GM19463 (cell line): Measurements from ENCODE around the gene IL37.
A peak's percentile ranks its signal among the peaks of the same experiment; 100 is the strongest.

Source experiments
- ATAC-seq: cut with Tn5 transposase; IDR thresholded peaks from one replicate; pipeline ENCODE4 v1.9.1; 2021; ENCODE audit warnings: mild to moderate bottlenecking, moderate library complexity; ENCODE audit not compliant: unreplicated experiment

IL37 gene, protein sequence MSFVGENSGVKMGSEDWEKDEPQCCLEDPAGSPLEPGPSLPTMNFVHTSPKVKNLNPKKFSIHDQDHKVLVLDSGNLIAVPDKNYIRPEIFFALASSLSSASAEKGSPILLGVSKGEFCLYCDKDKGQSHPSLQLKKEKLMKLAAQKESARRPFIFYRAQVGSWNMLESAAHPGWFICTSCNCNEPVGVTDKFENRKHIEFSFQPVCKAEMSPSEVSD

DNA sequence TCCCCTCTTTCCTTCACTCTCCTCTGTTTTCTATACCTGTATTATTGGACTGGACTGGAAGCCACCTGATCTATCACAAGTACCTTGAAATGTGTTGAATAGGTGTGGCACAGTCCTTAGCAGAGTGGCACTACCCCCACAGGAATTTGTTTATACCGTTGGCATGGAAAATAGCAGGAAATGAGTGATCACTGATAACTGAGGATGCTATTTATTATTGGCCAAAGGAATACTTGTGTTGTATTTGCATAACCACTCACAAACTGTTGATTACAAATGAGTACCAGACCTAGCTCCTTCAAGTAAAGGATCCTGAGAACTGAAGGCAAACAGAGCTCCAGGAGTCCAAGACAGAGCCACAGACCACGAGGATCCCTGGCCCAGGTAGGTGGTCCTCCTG, at the start of gene IL37:
Gene IL37 (plus strand): TSS at position 301 of the 400 bp plus-strand sequence. CDS start 1,848 bp downstream, outside the sequence.
- ATAC-seq, result no peak

DNA sequence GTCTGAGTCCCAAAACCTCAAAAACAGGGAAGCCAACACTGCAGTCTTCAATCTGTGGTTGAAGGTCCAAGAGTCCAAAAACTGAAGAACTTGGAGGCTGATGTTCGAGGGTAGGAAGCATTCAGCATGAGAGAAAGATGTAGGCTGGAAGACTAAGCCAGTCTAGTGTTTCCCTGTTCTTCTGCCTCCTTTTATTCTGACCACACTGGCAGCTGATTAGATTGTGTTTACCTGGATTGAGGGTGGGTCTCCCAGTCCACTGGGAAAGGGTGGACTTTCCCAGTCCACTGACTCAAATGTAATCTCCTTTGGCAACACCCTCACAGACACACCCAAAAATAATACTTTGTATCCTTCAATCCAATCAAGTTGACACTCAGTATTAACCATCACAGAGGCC, 46.9 kb upstream of the IL37 start:
- ATAC-seq, result no peak

GRCh38 chr2:112866128-112866835, 44.7 kb upstream of the IL37 start:
- ATAC-seq, result no peak

DNA sequence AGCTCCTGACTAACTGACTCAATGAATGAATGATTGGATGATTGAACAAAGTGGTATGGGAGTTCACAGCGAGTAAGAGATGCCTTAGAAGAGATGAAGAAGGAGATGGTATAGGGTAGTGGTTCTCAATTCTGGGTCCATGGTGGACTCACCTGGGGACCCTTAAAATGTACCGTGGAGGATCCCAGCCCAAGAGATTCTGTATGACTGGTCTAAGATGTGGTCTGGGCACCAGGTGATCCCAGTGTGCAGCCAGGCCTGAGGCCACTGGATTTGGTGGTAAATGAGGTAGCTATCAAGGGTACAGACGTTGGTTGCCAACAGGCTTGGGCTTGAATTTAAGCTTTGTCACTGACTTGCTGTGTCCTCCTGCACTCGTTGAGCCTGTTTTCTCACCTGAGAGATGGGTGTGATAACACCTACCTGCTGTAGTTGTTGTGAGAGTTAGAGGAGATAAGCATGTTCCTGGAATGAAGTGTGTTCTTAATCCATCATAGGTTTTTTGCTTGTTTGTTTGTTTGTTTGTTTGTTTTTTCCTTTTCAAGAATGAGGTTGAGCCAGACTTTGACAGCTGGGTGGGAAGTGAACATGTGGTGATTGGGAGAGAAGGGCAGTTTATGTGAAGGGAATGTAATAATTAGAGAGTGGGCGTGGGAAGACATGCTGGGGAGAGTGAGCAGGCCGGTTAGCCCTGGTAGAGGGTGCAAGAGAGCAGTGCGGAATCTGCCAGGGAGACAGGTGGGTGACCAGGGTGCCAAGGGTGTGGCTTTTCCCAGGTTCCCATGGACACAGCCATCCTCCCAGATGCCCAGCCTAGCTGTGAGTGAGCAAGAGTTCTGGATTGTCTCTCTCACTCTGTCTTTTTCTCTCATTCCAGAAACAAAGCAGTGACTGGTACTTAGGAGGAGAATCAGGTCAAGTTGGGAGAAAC, 43.0 kb upstream of the IL37 start:
- ATAC-seq, result no peak

- ATAC-seq, result no peak
These were observed 41.6 kb upstream of the IL37 start for GRCh38 chr2:112869258-112869842.

- ATAC-seq, result no peak
These were observed 39.8 kb upstream of the IL37 start for GRCh38 chr2:112870841-112871835.

GRCh38 chr2:112876257-112876970, 34.6 kb upstream of the IL37 start:
- no peak for ATAC-seq

GRCh38 chr2:112876971-112877361, 34.0 kb upstream of the IL37 start:
- no peak for ATAC-seq

- no peak for ATAC-seq
These were observed 33.5 kb upstream of the IL37 start for GRCh38 chr2:112877423-112877822.

DNA sequence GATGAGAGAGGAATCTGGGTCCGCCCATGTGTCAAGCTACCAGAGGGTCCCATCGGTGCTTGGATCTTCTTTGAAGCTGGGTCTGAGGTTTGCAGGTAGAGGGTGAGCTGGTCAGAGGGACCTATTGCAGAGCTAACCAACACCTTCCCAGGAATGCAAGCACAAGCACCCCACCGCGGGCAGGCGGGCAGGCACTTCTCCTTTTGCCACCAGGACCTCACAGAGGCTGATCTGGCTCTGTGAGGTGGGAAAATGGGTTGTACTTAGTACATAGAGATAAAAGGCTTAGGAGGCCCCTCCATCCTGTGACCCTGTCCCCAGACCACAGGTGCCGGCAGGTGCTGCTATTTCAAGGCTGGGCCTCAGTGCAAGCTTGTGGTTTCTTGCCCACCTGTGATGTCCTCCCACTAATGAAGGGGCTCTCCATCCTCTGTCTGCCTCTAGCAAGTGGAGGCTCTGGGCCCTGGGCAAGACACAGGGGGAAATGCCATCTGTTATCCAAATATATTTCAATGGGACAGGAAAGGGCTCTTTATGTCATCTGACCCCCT, 31.4 kb upstream of the IL37 start:
- no peak for ATAC-seq

DNA sequence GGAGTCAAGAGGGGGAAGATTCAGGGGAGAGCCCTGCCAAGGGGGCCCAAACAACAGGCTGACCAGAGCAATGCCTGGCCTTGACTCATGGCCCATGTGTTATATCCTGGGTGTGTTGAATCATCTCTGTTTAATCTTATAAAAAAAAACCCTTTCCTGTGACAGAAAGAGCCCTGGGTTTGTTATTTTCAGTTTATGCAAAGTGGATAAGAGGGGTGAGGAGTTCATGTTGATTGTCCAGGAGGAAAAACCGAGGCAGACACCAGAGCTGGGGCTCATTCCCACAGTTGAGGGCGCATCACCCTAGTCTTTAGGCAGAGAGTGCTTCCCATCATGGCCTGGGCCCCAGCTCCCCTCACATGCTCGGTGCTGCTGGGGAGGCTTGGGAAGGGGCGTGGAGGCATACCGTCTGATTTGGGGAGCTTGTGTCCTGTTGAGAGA, 30.9 kb upstream of the IL37 start:
- no peak for ATAC-seq

GRCh38 chr2:112880696-112881095, 30.3 kb upstream of the IL37 start:
- peak; percentile 35 for ATAC-seq

GRCh38 chr2:112881217-112881985, 29.6 kb upstream of the IL37 start:
- ATAC-seq, result peak; percentile 85

- ATAC-seq, result no peak
These were observed 27.3 kb upstream of the IL37 start for GRCh38 chr2:112883669-112884068.

- peak; percentile 41 for ATAC-seq
These were observed 26.0 kb upstream of the IL37 start for GRCh38 chr2:112884869-112885505.

DNA sequence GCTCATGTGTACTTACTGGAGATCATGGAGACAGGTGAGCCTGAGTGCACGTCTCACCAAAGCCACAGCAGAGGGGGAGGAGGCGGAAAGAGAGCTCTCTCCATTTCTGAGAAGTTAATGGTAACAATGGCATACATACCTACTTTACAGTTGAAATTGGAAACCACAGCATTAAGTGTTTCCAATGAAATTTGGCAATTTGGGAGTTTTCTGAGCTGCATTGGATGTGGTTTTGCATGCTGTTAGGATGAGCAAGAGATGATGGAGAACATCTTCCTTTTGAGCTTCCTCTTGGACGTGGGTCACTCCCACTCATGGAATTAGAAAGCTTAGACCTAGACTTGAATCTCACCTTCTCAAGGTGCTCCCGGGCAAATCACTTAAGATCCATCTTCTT, 25.5 kb upstream of the IL37 start:
- ATAC-seq, result no peak

GRCh38 chr2:112886291-112886690, 24.7 kb upstream of the IL37 start:
- ATAC-seq, result no peak
